HG03159 (cell line): ENCODE data around the gene MDH1.
"Not testable (repeated sequence)": the region's sequence is repeated elsewhere in the genome, so short reads cannot be mapped to it uniquely, and the experiment has no call there.

Source experiments
- ATAC-seq: cut with Tn5 transposase; IDR thresholded peaks from one replicate; pipeline ENCODE4 v1.9.1; 2021; ENCODE audit warnings: mild to moderate bottlenecking, moderate library complexity; ENCODE audit not compliant: unreplicated experiment

The MDH1 gene

GRCh38 chr2:63587814-63588384, 864 bp upstream of the MDH1 start:
- no peak for ATAC-seq

- ATAC-seq = peak; percentile 12
These were observed 590 bp downstream of the MDH1 start for GRCh38 chr2:63589148-63589958.

DNA sequence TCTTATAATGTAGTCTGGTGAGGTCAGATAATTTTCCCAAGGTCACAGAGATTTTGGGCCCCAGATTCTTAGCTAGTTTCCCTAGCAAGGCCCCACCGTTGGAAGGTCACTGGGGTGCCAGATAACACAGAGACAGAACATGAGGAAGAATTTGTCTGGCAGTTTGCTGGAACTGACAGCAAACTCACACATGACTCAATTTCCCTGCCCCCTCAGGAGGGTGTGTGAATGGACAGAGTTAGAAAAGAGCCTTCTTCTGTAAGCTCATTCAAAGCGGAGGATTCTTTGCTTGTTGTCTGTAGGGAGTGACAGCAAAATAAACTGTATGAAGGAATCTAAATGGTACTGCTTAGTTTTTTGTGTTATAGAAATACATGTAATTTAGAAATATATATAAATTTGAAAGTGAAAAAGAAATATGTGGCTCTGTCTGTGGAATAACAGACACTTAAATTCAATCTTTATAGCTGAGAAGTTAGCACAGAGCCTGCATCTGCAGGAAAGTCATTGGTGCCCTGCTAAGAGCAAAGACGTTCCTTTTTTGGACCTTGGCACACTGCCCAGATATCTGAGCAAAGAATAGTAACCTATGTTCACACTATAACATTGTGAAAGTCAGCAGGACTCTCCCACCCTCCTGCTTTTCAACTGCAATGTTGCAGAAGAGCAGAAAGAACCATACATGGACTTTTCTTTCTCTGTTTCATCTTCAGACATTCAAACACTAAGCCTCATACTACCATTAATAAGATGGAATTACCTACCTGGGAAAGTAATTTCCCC, 2.1 kb downstream of the MDH1 start:
- ATAC-seq = no peak

GRCh38 chr2:63591566-63592175, 2.9 kb downstream of the MDH1 start:
- no peak for ATAC-seq

GRCh38 chr2:63594660-63595059, 5.9 kb downstream of the MDH1 start:
- ATAC-seq = no peak

GRCh38 chr2:63596401-63596883, 7.7 kb downstream of the MDH1 start:
- ATAC-seq = no peak

DNA sequence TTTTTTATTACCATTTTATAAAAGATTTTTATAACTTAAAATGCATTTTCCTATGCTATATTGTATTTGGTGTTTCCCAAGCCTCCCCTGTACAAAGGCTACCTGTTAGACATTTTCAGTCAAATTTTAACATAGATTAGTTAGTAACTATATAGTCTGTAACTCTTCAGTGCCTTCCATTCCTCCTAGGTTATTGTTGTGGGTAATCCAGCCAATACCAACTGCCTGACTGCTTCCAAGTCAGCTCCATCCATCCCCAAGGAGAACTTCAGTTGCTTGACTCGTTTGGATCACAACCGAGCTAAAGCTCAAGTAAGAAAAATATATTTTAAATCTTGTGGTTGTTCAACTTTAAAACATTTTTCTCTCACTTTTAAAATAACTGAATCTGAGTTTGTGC, 10.2 kb downstream of the MDH1 start:
- no peak for ATAC-seq

DNA sequence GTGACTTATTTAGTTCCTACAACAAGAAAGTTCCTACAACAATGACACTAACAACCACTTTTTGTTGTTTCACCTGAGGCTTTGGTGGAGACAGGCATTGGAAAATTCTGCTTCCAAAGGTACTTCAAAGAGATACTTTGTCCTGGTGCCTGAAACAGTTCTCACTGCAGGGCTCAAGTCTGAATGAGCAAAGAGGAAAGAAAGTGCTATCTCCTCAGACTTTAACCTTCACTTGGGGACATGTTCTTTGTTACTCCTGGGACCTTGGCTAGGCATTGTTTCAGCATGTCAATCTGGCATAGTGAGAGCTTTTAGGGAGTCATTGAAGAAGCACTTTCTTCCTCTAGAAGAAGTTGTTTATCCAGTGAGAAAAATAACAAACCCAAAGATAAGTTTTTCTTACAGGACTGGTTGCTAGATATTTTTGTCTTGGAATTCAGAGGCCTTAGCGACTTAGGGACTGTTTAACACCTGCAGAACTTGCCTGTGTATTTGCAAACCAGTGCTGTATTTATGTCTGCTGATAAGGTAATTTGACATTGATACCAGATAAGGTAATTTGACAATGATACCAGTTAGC, 12.2 kb downstream of the MDH1 start:
- no peak for ATAC-seq

DNA sequence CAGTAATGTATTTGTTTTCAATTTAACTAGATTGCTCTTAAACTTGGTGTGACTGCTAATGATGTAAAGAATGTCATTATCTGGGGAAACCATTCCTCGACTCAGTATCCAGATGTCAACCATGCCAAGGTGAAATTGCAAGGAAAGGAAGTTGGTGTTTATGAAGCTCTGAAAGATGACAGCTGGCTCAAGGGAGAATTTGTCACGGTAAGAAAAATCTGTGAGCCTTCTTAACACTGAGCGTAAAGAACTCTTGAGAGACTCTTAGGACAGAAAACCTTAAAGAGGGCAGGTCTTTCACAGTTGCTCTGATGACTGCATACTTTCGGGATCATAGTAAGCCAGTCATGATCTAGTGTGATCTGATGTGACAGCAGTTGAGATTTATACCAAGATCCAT, 15.9 kb downstream of the MDH1 start:
- no peak for ATAC-seq

DNA sequence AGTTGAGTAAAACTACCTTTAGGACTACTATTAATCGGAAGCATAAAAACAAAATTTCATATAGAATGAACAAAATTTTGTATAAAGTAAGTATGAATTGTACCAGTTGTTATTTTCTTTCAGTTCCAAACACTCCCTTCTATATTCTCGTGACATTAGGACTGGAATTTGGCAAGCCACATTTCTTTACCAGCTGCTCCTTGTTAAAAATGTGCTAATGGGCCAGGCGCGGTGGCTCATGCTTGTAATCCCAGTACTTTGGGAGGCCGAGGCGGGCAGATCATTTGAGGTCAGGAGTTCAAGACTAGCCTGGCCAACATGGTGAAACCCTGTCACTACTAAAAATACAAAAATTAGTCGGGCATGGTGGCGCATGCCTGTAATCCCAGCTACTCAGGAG, 20.1 kb downstream of the MDH1 start:
- not testable (repeated sequence) for ATAC-seq

- ATAC-seq = no peak
These were observed 21.8 kb downstream of the MDH1 start for GRCh38 chr2:63610525-63610924.

DNA sequence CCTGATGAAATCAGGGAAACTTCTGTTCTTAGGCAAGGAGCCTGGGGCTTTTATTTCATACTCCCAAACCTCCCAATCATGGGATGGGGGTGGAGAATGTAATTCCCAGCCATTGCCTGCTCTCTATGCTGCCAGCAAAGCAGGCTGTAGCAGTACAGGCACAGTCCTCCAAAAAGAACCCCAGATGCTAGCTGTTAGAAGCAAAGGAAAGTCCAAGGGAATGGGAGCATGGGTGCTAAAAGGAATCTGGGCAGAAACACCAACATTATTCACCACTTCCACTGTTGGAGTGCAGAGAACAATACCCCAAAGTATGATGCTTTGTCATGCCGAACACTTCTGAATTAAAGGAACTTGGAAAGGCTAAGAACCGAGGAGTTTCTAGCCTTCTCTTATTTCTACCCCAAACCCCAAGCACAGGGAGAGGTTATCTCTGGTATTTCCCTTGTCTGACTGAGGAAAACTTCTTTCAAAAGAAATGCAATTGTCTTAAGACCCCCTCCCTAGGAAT, 24.7 kb downstream of the MDH1 start:
- ATAC-seq = no peak

GRCh38 chr2:63614448-63614968, 25.7 kb downstream of the MDH1 start:
- no peak for ATAC-seq

GRCh38 chr2:63614983-63615945, 26.5 kb downstream of the MDH1 start:
- no peak for ATAC-seq

- ATAC-seq = no peak
These were observed 28.6 kb downstream of the MDH1 start for GRCh38 chr2:63617366-63617765.

- ATAC-seq = no peak
These were observed 30.6 kb downstream of the MDH1 start for GRCh38 chr2:63619328-63619727.

- no peak for ATAC-seq
These were observed 34.0 kb downstream of the MDH1 start for GRCh38 chr2:63622751-63623150.

GRCh38 chr2:63623763-63624162, 35.0 kb downstream of the MDH1 start:
- not testable (repeated sequence) for ATAC-seq

- no peak for ATAC-seq
These were observed 39.1 kb downstream of the MDH1 start for GRCh38 chr2:63627866-63628265.
